IMR-90 (cell line): ENCODE measurements around the gene AK3. TPM values are rescaled to one million over a fixed set of nuclear protein-coding genes. Genes with fewer than 3 reads are reported as not detected.

Source experiments
- ATAC-seq: fragments of 200-7000 bp; cut with Tn5 transposase; 2 replicates; pipeline ENCODE4 v1.9.1; 2020; ENCODE audit warnings: low read depth, mild to moderate bottlenecking, moderate library complexity
- BruUV-seq: library from RNA; stranded (reverse); fragments of 400-500 nt; replicated peaks from 2 replicates; lab custom pipeline; 2021; lab: Mats Ljungman, UMichigan
- CTCF ChIA-PET: fragments of 300-600 bp; formaldehyde crosslinking; extraction: SDS; loops from one replicate; lab custom pipeline; 2021; ENCODE audit warnings: antibody characterized with exemption; lab: Yijun Ruan, JAX
- POLR2A ChIA-PET: fragments of 300-600 bp; sonication (Branson Sonifier 250); formaldehyde crosslinking; loops from one replicate; lab custom pipeline; 2022; ENCODE audit warnings: antibody characterized with exemption; ENCODE audit not compliant: unreplicated experiment; lab: Charles Lee
- DNase-seq: peaks from one replicate; pipeline ENCODE4 v3.0.0; 2013
- H2AFZ ChIP-seq: replicated peaks from 2 replicates; pipeline ENCODE3; 2013; ENCODE audit warnings: low read length, mild to moderate bottlenecking; ENCODE audit not compliant: poor library complexity
- H2AK5ac ChIP-seq: 2 replicates; pipeline ENCODE4 v1.6.1; 2013; ENCODE audit warnings: low read depth, low read length, inconsistent platforms
- H2AK9ac ChIP-seq: replicated peaks from 2 replicates; pipeline ENCODE3; 2013; ENCODE audit warnings: mild to moderate bottlenecking, low read depth, low read length, moderate library complexity; ENCODE audit not compliant: poor library complexity
- H2BK120ac ChIP-seq: 2 replicates; pipeline ENCODE4 v1.6.1; 2013; ENCODE audit warnings: low read depth, low read length, inconsistent platforms
- H2BK15ac ChIP-seq: 3 replicates; pipeline ENCODE4 v1.6.1; 2013; ENCODE audit warnings: low read depth, low read length, inconsistent platforms
- H2BK20ac ChIP-seq: 2 replicates; pipeline ENCODE4 v1.6.1; 2013; ENCODE audit warnings: low read depth, mild to moderate bottlenecking, inconsistent platforms, low read length, moderate library complexity
- H2BK5ac ChIP-seq: 2 replicates; pipeline ENCODE4 v1.6.1; 2013; ENCODE audit warnings: mild to moderate bottlenecking, low read depth, low read length, inconsistent platforms; ENCODE audit not compliant: poor library complexity, severe bottlenecking
- H3K14ac ChIP-seq: replicated peaks from 2 replicates; pipeline ENCODE4 v1.6.1; 2013; ENCODE audit warnings: low read depth, low read length, inconsistent platforms
- H3K18ac ChIP-seq: 2 replicates; pipeline ENCODE4 v1.6.1; 2013; ENCODE audit warnings: low read depth, low read length, control low read depth
- H3K23ac ChIP-seq: 2 replicates; pipeline ENCODE4 v1.6.1; 2013; ENCODE audit warnings: low read depth, low read length, inconsistent platforms
- H3K27ac ChIP-seq: 2 replicates; pipeline ENCODE4 v1.5.1; 2013; ENCODE audit warnings: mild to moderate bottlenecking, control low read depth, low read length; ENCODE audit not compliant: insufficient read depth
- H3K27me3 ChIP-seq: 2 replicates; pipeline ENCODE4 v1.6.1; 2013; ENCODE audit warnings: low read length; ENCODE audit not compliant: control insufficient read depth, insufficient read depth
- H3K36me3 ChIP-seq: 2 replicates; pipeline ENCODE4 v1.6.1; 2013; ENCODE audit warnings: low read length, mixed read lengths; ENCODE audit not compliant: control insufficient read depth, insufficient read depth
- H3K4ac ChIP-seq: 2 replicates; pipeline ENCODE4 v1.6.1; 2013; ENCODE audit warnings: low read depth, low read length, inconsistent platforms
- H3K4me1 ChIP-seq: 2 replicates; pipeline ENCODE4 v1.6.1; 2013; ENCODE audit warnings: low read length, mixed read lengths; ENCODE audit not compliant: control insufficient read depth, insufficient read depth
- H3K4me2 ChIP-seq: 2 replicates; pipeline ENCODE4 v1.6.1; 2013; ENCODE audit warnings: low read depth, mild to moderate bottlenecking, control low read depth, low read length, moderate library complexity
- H3K4me3 ChIP-seq: 2 replicates; pipeline ENCODE4 v1.5.1; 2013; ENCODE audit warnings: low read depth, mild to moderate bottlenecking, control low read depth, low read length, moderate library complexity; ENCODE audit not compliant: insufficient read depth
- H3K56ac ChIP-seq: 2 replicates; pipeline ENCODE4 v1.6.1; 2013; ENCODE audit warnings: low read length, inconsistent platforms; ENCODE audit not compliant: insufficient read depth; ENCODE audit errors: extremely low read depth
- H3K79me1 ChIP-seq, 2 experiments: 2 replicates each; pipeline ENCODE4 v1.6.1; 2013; ENCODE audit warnings: low read length in 2 of 2, inconsistent platforms in 1 of 2, low read depth in 1 of 2
- H3K9ac ChIP-seq: 2 replicates; pipeline ENCODE4 v1.6.1; 2013; ENCODE audit warnings: low read depth, low read length, control low read depth
- H3K9me1 ChIP-seq: 2 replicates; pipeline ENCODE4 v1.6.1; 2013; ENCODE audit warnings: low read length, inconsistent platforms; ENCODE audit not compliant: insufficient read depth
- H3K9me3 ChIP-seq: 2 replicates; pipeline ENCODE4 v1.6.1; 2013; ENCODE audit warnings: low read length; ENCODE audit not compliant: control insufficient read depth, insufficient read depth
- H4K20me1 ChIP-seq: 2 replicates; pipeline ENCODE4 v1.6.1; 2013; ENCODE audit warnings: low read length, inconsistent platforms; ENCODE audit not compliant: insufficient read depth
- H4K5ac ChIP-seq: 2 replicates; pipeline ENCODE4 v1.6.1; 2013; ENCODE audit warnings: mild to moderate bottlenecking, low read depth, low read length, control low read depth
- H4K8ac ChIP-seq, 2 experiments: 2 replicates each; pipeline ENCODE4 v1.6.1; 2013; ENCODE audit warnings: low read depth in 2 of 2, low read length in 2 of 2, control low read depth in 1 of 2, inconsistent platforms in 1 of 2
- H4K91ac ChIP-seq: 2 replicates; pipeline ENCODE4 v1.6.1; 2013; ENCODE audit warnings: low read depth, low read length, inconsistent platforms; ENCODE audit not compliant: insufficient read depth
- BHLHE40 ChIP-seq: fragments of 150-350 bp; IDR thresholded peaks from 2 replicates; pipeline ENCODE4 v1.6.1; 2016; ENCODE audit warnings: mild to moderate bottlenecking, low read depth, low read length
- MAFK ChIP-seq: IDR thresholded peaks from 2 replicates; pipeline ENCODE4 v1.6.1; 2012; ENCODE audit warnings: low read depth, low read length, improper control_type of control experiment
- MXI1 ChIP-seq: IDR thresholded peaks from 2 replicates; pipeline ENCODE4 v1.6.1; 2012; ENCODE audit warnings: low read depth, mild to moderate bottlenecking, low read length, moderate library complexity, borderline replicate concordance
- RAD21 ChIP-seq: IDR thresholded peaks from 2 replicates; pipeline ENCODE4 v1.6.1; 2012; ENCODE audit warnings: low read length, improper control_type of control experiment
- RFX5 ChIP-seq: IDR thresholded peaks from 2 replicates; pipeline ENCODE4 v1.8.0; 2012; ENCODE audit warnings: low read depth, mild to moderate bottlenecking, low read length, moderate library complexity
- SMC3 ChIP-seq: fragments of 150-350 bp; IDR thresholded peaks from 2 replicates; pipeline ENCODE4 v1.6.1; 2016; ENCODE audit warnings: low read depth, mild to moderate bottlenecking, antibody characterized with exemption, low read length, moderate library complexity
- USF2 ChIP-seq: fragments of 150-350 bp; IDR thresholded peaks from 2 replicates; pipeline ENCODE4 v1.6.1; 2017; ENCODE audit warnings: mild to moderate bottlenecking, antibody characterized with exemption, low read length, low read depth
- dilution Hi-C: fragments of 300-500 bp; cut with HindIII; formaldehyde crosslinking; loops from one replicate; pipeline ENCODE4 v1.14.3; 2018; ENCODE audit warnings: low sequenced_read_pairs; ENCODE audit not compliant: unreplicated experiment
- in situ Hi-C: fragments of 300-500 bp; cut with MboI; formaldehyde crosslinking; loops from 3 replicates; pipeline ENCODE4 v1.14.3; 2019; ENCODE audit warnings: low sequenced_read_pairs, inconsistent platforms, mixed read lengths
- intact Hi-C: fragments of 100-400 bp; cut with micrococcal nuclease; formaldehyde crosslinking; loops from 2 replicates; pipeline ENCODE4 v1.10.0; 2022
- polyA plus RNA-seq, 3 experiments: library from polyadenylated mRNA; depleted of rRNA; stranded (reverse); fragments of >200 nt; gene quantifications; 2 replicates each; pipeline ENCODE4 v1.2.3, GENCODE V29; 2012; ENCODE audit warnings: low replicate concordance in 1 of 3
- total RNA-seq: library from RNA; depleted of rRNA; stranded (reverse); fragments of >200 nt; gene quantifications from 2 replicates; pipeline ENCODE4 v1.2.3, GENCODE V29; 2012

AK3 gene
- total and polyA plus RNA-seq, 2 of the 4 experiments (the other 2 are of a cell fraction), result 24.7 to 26.2 TPM

- no peak for TF ChIP-seq RFX5
These were observed 28.5 kb upstream of the AK3 start (continued) for GRCh38 chr9:4769321-4770080.

GRCh38 chr9:4768681-4769080, 27.7 kb upstream of the AK3 start:
- no peaks in the 10 kb centered on the region for H3K9me3 ChIP-seq
- H3K9ac ChIP-seq, result no peak overlapping the region
- H2AK9ac ChIP-seq, result peak overlapping the region; percentile 37
- H3K79me1 ChIP-seq, result no peaks in the 10 kb centered on the region
- H4K91ac ChIP-seq, result no peak overlapping the region
- no peaks in the 10 kb centered on the region for H3K36me3 ChIP-seq
- no peak overlapping the region for H3K4me3 ChIP-seq
- dilution Hi-C loops, result no loop called here
- ChIA-PET CTCF (no interaction called here), POLR2A (no interaction called here)
- no peak overlapping the region for H3K18ac ChIP-seq
- DNase-seq, result no peak
- no peaks in the 10 kb centered on the region for H3K27me3 ChIP-seq
- H4K20me1 ChIP-seq, result no peaks in the 10 kb centered on the region
- intact Hi-C loops, result no loop called here
- H3K56ac ChIP-seq, result no peak overlapping the region
- no peak overlapping the region for H3K4ac ChIP-seq
- no peak overlapping the region for H2AK5ac ChIP-seq
- H3K4me2 ChIP-seq, result no peak overlapping the region
- in situ Hi-C loops, result loop anchor here (10.0 to 25.0 kb wide), 3 partner anchors 156 to 669 kb away; partner anchors contain the start of genes INSL6 and PLGRKT
- no peak for ATAC-seq
- H3K4me1 ChIP-seq, result no peaks in the 10 kb centered on the region
- no peak for TF ChIP-seq BHLHE40
- TF ChIP-seq RAD21, result no peak
- no peak for TF ChIP-seq MXI1
- TF ChIP-seq SMC3, result no peak
- TF ChIP-seq MAFK, result no peak
- no peak for TF ChIP-seq USF2
- H3K14ac ChIP-seq, result no peak overlapping the region
- H3K27ac ChIP-seq, result no peak overlapping the region
- no peak overlapping the region for H3K23ac ChIP-seq
- H2BK120ac ChIP-seq, result no peak overlapping the region
- no peak overlapping the region for H2BK20ac ChIP-seq
- no peak overlapping the region for H4K8ac ChIP-seq
- no peak overlapping the region for H4K5ac ChIP-seq
- BruUV-seq, result no TSS peak
- no peaks in the 10 kb centered on the region for H3K9me1 ChIP-seq
- H2BK5ac ChIP-seq, result no peak overlapping the region
- H2BK15ac ChIP-seq, result no peak overlapping the region
- no peak overlapping the region for H2AFZ ChIP-seq
